ENCODE data around the gene RGPD8. TPM values are rescaled to one million over a fixed set of nuclear protein-coding genes. Genes with fewer than 3 reads are reported as not detected.
A peak's percentile ranks its signal among the peaks of the same experiment; 100 is the strongest.

The RGPD8 gene
- total and polyA plus RNA-seq, 2 of the 13 experiments (the other 11 are each of a cell fraction or from before 2014, with no cell fraction given): 2.3 to 12.8 TPM

GRCh38 chr2:112483042-112483473 is 49.6 kb upstream of the RGPD8 start (continued):
- no peak for TF ChIP-seq ZC3H13 (CRISPR knock-in tag; IDR thresholded peaks at IDR 0.05)
- TF ChIP-seq ZNF552 (CRISPR knock-in tag; IDR thresholded peaks at IDR 0.05; ENCODE audit: borderline replicate concordance): no peak
- TF ChIP-seq PBX3 (CRISPR knock-in tag; IDR thresholded peaks at IDR 0.05; ENCODE audit: borderline replicate concordance): no peak
- TF ChIP-seq HOXA7 (CRISPR knock-in tag; IDR thresholded peaks at IDR 0.05): no peak
- 0 out of 2 replicates have a peak, but pooled peaks have one; percentile 9 for TF ChIP-seq ESRRA (CRISPR knock-in tag; IDR thresholded peaks at IDR 0.05; ENCODE audit: low read depth)
- TF ChIP-seq KMT2A (CRISPR knock-in tag; IDR thresholded peaks at IDR 0.05): no peak; the same call in 1 of the 2 replicates
- 0 out of 2 replicates have a peak, but pooled peaks have one; percentile 13 for TF ChIP-seq ZNF766 (CRISPR knock-in tag; IDR thresholded peaks at IDR 0.05; ENCODE audit: borderline replicate concordance)
- TF ChIP-seq ZNF33A (CRISPR knock-in tag; IDR thresholded peaks at IDR 0.05; ENCODE audit: borderline replicate concordance): no peak
- TF ChIP-seq ZSCAN29 (CRISPR knock-in tag; conservative IDR thresholded peaks at IDR 0.05): no peak
- TF ChIP-seq ZFP41 (CRISPR knock-in tag; IDR thresholded peaks at IDR 0.05; ENCODE audit: borderline replicate concordance): no peak
- no peak; the same call in 1 of the 2 replicates for TF ChIP-seq IKZF5 (CRISPR knock-in tag; IDR thresholded peaks at IDR 0.05)
- TF ChIP-seq ZBTB37 (CRISPR knock-in tag; IDR thresholded peaks at IDR 0.05): no peak
- no peak for TF ChIP-seq ZNF761 (CRISPR knock-in tag; conservative IDR thresholded peaks at IDR 0.05)
- no peak for TF ChIP-seq ZNF24 (IDR thresholded peaks at IDR 0.05)
- TF ChIP-seq EP300 (IDR thresholded peaks at IDR 0.05; ENCODE audit: low read depth in 2 of 2, low read length in 2 of 2): no peak
- peak; percentile 55; the same call in 1 of the 2 replicates for TF ChIP-seq EP300 (CRISPR knock-in tag; IDR thresholded peaks at IDR 0.05; ENCODE audit: borderline replicate concordance)
- no peak for TF ChIP-seq TEAD2 (CRISPR knock-in tag; IDR thresholded peaks at IDR 0.05)
- peak; percentile 37; the same call in 1 of the 2 replicates for TF ChIP-seq GATAD2A (CRISPR knock-in tag; IDR thresholded peaks at IDR 0.05)
- TF ChIP-seq KAT7 (CRISPR knock-in tag; IDR thresholded peaks at IDR 0.05; ENCODE audit: borderline replicate concordance): peak; percentile 77; the same call in 1 of the 2 replicates
- no peak for TF ChIP-seq CSRNP2 (CRISPR knock-in tag; conservative IDR thresholded peaks at IDR 0.05; ENCODE audit: low read depth)
- TF ChIP-seq GZF1 (CRISPR knock-in tag; IDR thresholded peaks at IDR 0.05): no peak
- TF ChIP-seq ZNF232 (CRISPR knock-in tag; IDR thresholded peaks at IDR 0.05; ENCODE audit: borderline replicate concordance): 0 out of 2 replicates have a peak, but pooled peaks have one; percentile 13
- no peak for TF ChIP-seq ONECUT2 (CRISPR knock-in tag; IDR thresholded peaks at IDR 0.05)
- TF ChIP-seq KDM5B (CRISPR knock-in tag; IDR thresholded peaks at IDR 0.05; ENCODE audit: borderline replicate concordance): no peak
- no peak for TF ChIP-seq PHF21A (CRISPR knock-in tag; IDR thresholded peaks at IDR 0.05)

Data from HepG2 (cell line).